ENCODE data around the gene ELOVL2.

The ELOVL2 gene

DNA sequence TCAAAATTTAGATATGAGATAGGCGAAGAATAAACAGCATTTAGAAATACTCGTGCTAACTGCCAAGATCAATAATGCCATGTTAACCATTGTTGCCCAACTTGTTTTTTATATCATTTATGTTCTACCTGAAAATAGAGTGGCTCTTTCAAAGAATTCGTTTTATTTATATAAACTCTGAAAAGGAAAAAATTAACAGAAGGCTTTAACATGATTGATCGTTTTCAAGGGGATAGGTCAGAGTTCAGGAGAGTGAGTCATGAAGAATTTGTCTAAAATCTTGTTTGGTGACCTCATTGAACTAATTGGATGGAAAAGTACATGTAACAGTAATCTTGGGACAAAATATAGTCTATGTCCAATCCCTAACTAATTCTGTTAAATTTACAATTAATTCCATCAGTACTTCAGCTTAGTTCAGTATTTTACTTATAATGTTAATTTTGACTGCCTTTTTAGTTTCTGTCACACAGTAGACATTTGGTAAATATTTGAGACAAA lies 11.1 kb upstream of the ELOVL2 start:
- no peak for DNase-seq

DNA sequence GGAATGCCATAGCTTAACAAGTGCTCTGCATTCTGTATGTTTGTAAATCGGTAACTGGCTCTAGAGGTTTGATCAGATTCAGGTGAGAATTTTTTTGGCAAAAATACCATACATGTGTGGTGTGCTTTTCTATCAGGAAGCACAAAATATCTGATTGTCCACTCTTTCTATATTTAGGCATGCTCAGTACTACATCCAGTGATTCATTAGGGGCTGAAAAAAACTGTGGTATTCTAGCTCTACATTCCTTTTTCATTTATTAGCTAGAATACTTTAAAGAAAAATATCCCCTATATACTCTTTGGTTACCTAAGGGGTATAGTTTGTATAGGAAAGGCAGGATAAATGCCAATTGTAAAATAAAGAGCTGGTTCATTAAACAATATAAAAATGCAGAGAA lies 10.6 kb upstream of the ELOVL2 start:
- no peak for DNase-seq

DNA sequence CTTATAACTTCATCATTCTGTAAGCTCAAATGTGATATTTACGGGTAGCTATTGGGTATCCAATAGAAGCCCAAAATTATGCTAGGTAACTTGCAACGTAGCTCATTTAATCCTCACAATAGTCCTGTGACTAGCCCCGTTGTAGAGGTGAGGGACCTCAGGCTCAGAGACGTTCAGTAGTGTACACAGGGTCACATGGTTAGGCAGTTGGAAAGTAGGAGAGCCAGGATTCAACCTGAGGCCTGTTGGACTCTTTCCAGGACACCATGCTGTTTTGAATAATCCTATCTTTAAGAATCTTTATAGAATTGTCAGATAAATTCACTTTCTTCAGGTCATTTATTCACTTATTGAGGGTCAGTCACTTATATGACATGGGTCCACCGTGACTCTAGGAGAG lies 9.2 kb upstream of the ELOVL2 start:
- DNase-seq, result no peak

- peak in 1 of 2 donors; percentile 21 for DNase-seq
Measured at GRCh38 chr6:11050731-11051130, 6.6 kb upstream of the ELOVL2 start.

DNA sequence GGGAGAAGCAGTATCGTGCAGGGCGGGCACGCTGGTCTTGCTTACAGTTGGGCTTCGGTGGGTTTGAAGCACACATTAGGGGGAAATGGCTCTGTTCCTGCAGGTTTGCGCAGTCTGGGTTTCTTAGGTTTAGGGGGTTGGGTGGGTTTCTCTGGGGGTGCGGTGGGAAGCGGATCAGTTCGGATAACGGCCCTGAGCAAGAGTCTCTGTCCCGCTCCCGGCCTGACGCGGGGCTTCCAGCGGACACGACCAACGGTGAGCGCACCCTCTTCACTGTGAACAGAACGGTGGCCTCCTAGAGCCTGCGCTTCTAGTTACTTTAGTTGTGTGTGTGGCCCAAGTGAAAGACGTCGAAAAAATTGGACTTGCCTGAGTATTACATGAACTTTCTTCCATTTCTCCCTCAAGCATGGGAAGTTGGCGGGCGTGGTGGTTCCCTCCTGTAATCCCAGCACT lies 635 bp upstream of the ELOVL2 start:
- DNase-seq, result no peak

DNA sequence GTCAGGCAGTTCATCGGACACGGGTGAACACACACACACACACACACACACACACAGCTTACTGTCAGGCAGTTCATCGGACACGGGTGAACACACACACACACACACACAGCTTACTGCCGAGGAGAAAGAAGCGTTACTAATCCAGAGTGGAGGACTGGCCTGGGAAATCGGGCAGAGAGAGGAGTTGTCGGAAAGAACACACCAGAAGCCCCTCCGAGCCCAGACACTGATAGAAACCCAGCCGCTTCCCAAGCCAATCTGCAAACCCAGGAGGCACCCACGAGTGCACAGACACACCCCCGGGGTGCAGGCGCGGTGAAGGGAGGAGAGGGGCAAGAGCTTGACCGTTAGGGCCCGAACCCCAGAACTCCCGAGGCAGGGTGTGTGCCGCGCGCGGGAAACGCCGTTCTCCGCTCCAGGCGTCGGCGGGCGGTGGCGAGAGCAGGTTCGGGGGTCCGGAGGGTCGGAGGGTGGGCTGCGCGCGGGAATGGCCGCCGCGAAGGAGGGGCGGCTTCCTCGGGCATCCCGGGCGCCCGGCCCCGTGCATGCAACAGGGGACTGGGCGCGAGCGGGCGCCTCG lies 636 bp downstream of the ELOVL2 start:
- no peak for DNase-seq

- no peak for DNase-seq
Measured at GRCh38 chr6:11042750-11043377, 1.2 kb downstream of the ELOVL2 start.

- DNase-seq, result no peak
Measured at GRCh38 chr6:11042025-11042749, 1.9 kb downstream of the ELOVL2 start.

- DNase-seq, result no peak
Measured at GRCh38 chr6:11040134-11040533, 4.0 kb downstream of the ELOVL2 start.

DNA sequence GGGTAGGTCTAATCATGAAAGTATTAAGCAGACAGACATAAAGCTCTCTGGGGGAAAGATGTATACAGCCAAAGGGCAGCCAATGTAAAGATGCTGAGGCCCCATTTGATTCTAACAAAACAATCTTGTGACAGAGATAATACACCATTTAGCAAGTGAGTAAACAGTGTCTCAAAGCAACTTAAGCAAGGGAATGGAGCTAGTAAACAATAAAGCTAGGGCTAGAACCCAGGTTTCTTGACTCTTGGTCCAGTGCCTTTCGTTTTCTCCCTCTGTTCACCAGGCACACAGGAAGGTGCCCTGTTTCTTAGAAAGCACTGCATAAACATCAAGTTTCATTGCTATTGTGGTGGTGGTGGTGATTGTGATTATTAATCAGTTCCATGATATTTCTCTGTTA lies 5.1 kb downstream of the ELOVL2 start:
- no peak for DNase-seq

DNA sequence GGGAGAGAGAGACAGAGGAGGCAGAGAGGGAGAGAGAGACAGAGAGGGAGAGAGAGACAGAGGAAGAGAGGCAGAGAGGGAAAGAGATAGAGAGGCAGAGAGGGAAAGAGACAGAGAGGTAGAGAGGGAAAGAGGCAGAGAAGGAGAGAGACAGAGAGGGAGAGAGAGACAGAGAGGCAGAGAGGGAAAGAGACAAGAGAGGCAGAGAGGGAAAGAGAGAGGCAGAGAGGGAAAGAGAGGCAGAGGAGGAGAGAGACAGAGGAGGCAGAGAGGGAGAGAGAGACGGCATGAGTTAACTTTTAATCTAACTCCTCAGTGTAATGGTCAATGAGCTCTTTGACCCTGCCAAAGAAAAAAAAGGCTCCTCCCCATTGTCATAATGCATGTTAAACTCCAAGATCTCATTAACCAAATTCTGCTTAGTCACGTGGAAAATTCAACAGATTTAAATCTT lies 7.1 kb downstream of the ELOVL2 start:
- DNase-seq, result no peak

GRCh38 chr6:11036351-11036740 lies 7.8 kb downstream of the ELOVL2 start:
- DNase-seq, result no peak

GRCh38 chr6:11035616-11036350 lies 8.3 kb downstream of the ELOVL2 start:
- DNase-seq, result no peak

GRCh38 chr6:11033825-11034224 lies 10.3 kb downstream of the ELOVL2 start:
- no peak for DNase-seq

GRCh38 chr6:11030904-11031303 lies 13.2 kb downstream of the ELOVL2 start:
- DNase-seq, result no peak

DNA sequence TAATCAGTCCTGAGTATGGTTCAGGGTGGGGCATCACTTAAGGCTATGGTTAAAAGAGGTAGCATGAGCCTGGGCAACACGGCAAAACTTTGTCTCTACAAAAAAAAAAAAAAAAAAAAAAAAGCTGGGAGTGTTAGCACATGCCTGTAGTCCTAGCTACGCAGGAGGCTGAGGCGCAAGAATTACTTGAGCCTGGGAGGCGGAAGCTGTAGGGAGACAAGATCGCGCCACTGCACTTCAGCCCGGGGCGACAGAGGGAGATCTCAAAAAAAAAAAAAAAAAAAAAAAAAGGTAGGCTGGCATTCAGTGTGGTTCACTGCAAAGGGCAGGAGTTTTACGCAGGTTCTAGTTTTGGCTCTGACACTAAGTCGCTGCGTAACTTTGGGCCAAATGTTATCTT lies 15.1 kb downstream of the ELOVL2 start:
- no peak for DNase-seq

DNA sequence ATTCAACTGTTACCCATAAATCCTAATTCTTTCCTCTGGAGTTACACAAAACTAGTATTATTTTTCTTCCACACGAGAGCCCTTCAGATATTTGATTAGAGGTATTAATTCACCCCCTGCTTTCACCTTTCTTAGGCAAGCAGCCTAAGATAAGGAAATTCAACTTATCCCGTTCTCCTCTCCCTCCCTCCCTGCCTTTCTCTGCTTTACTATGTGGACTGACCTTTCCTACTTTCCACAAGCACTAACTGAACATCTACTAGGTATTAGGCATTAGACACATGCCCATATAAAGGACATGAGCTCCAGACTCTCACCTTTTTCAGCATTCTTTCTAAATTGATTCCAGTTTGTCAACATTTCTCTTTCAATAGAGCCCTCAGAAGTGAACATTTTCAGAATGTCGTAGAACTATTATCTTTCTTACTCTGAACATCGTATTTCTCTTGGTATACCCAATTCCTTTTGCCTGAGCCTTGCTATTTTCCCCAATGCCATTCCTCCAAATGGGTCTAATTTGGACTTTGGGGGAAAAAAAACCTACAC lies 16.5 kb downstream of the ELOVL2 start:
- DNase-seq, result no peak

DNA sequence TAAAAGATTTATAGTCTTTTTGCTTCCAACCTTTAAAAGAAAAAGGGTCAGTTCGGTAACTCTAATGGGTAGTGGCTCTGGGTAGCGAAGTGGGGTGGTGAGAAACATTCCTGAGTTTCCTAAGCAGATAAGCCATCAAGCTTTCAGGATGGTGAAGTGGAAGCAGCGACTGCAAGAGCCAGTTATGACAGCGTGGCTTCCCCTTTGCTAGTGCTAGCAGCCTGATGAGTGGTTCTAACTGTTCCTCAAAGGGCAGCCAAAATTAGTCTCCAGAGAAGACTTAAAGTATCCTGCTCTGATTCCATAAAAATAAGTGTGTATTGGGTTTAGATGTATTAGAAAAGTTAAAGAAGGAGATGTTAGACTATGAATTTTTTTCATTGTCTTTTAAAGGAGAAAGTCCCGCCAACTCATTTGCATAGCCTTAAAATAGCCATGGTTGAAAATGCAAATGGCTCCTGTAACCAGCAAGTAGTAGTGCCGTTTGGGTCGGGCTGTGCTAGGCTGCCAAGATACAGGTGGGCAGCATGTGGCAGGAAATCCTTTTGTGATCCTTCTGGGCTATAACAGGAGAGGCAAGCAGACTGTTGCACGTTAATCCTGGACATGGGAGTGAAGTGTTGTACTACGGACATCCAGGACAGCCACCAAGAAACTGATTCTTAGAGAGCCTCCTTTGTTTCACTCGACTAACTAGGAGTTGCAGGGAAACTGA lies 18.0 kb downstream of the ELOVL2 start:
- peak in 1 of 2 donors; percentile 20 for DNase-seq

DNA sequence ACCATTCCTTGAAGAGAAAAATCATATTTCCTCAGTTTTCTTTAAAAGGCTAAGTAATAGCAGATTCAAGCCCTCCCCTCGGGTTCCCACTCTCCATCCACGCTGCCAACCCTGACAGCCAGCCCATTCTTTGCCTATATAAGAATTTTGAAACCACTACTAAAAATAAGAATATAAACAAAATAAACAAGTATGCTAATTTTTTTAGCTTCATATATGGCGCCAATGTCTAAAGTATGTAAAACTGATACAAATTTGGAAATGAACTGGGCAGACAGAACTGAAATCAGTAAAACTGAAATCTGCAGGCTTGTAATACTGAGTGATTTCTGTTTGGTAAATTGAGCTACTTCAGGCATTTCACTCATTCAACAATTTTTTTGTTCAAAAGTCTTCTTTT lies 19.0 kb downstream of the ELOVL2 start:
- no peak for DNase-seq

DNA sequence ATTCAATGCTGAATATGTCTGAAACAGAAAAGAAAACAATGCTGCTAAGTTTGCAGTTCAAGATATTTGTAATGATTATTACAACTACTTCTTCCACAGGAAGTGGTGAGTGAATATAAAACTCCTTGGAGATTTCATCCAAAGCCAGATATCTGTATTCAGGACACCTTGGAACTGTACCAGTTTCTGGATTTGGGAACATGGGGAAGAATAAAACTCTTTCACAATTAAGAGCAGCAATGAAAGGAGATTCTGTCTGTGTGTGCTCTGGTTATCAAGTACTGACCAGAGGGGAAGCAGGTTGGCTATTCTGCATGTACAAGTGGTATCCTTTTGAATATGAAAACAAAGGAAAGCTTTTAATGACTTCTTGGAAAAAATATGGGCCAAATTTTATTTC lies 21.1 kb downstream of the ELOVL2 start:
- no peak for DNase-seq

- DNase-seq, result no peak
Measured at GRCh38 chr6:11021714-11022113, 22.4 kb downstream of the ELOVL2 start.

- DNase-seq, result no peak
Measured at GRCh38 chr6:11021003-11021402, 23.1 kb downstream of the ELOVL2 start.

All from inflammatory macrophage (primary cell).